ENCODE measurements around the gene PLEKHA7. TPM values are rescaled to one million over a fixed set of nuclear protein-coding genes. Genes with fewer than 3 reads are reported as not detected.

The PLEKHA7 gene
- total RNA-seq, 1 experiment from 2014 or later, result 7.2 TPM

DNA sequence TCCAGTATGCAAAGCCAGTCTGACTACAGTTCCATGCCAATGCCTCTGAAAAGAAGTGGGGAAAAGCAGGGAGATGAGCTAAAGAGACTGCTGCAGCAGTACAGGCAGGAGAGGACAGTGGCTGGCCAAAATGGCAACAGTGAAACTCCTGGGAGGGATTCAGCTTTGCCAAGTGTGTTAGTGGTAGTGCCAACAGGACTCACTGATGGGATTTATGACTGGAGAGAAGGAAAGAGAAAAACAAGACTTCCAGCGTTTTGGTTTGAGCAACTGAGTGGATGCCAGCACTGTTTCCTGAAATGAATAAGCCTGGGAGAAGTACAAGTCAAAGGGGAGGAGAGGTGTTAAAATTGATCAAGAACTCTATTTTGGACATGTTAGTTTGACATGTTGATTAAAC is 80.9 kb downstream of the PLEKHA7 start:
- peaks cover 0 to 4% of the 10 kb centered on the region in 2 experiments; a peak in 1 of 4 replicates for H3K4me1 ChIP-seq (ENCODE audit: control insufficient read depth in 1 of 2, insufficient read depth in 2 of 2, low read length in 2 of 2)
- H3K9me3 ChIP-seq (ENCODE audit: control insufficient read depth in 1 of 2, insufficient read depth in 1 of 2, low read depth in 1 of 2, low read length in 2 of 2), result no peaks in the 10 kb centered on the region
- no peaks in the 10 kb centered on the region for H3K27me3 ChIP-seq (ENCODE audit: insufficient read depth, low read length)
- BruUV-seq (replicated peaks), result no TSS peak
- no peaks in the 10 kb centered on the region for H3K79me2 ChIP-seq (ENCODE audit: insufficient read depth, low read length)
- DNase-seq (ENCODE audit: low read depth, low spot score), result no peak
- H3K4me2 ChIP-seq (ENCODE audit: low read length), result no peak overlapping the region
- H3K4me3 ChIP-seq (replicated peaks in 1 of 2; ENCODE audit: low read depth in 1 of 2, low read length in 2 of 2), result no peak overlapping the region
- ATAC-seq, result no peak
- no peaks in the 10 kb centered on the region for H3K9me2 ChIP-seq (ENCODE audit: insufficient read depth)
- TF ChIP-seq RAD21 (IDR thresholded peaks at IDR 0.05; ENCODE audit: low read depth), result no peak
- TF ChIP-seq YY1 (IDR thresholded peaks at IDR 0.05; ENCODE audit: extremely low read depth, insufficient replicate concordance, low read depth, low read length), result no peak
- TF ChIP-seq TCF7L2 (IDR thresholded peaks at IDR 0.05; ENCODE audit: borderline replicate concordance, extremely low read depth, insufficient read depth, insufficient read length), result no peak
- no peak for TF ChIP-seq ZNF274 (IDR thresholded peaks at IDR 0.05; ENCODE audit: low read depth, low read length)
- TF ChIP-seq, protein P1, sequence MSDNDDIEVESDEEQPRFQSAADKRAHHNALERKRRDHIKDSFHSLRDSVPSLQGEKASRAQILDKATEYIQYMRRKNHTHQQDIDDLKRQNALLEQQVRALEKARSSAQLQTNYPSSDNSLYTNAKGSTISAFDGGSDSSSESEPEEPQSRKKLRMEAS (IDR thresholded peaks at IDR 0.05), result no peak
- TF ChIP-seq CEBPB (IDR thresholded peaks at IDR 0.05; ENCODE audit: low read depth), result no peak
- no peak for TF ChIP-seq EGR1 (IDR thresholded peaks at IDR 0.05; ENCODE audit: low read depth)
- TF ChIP-seq ELF1 (IDR thresholded peaks at IDR 0.05; ENCODE audit: borderline replicate concordance, low read depth), result no peak
- TF ChIP-seq, protein P2, sequence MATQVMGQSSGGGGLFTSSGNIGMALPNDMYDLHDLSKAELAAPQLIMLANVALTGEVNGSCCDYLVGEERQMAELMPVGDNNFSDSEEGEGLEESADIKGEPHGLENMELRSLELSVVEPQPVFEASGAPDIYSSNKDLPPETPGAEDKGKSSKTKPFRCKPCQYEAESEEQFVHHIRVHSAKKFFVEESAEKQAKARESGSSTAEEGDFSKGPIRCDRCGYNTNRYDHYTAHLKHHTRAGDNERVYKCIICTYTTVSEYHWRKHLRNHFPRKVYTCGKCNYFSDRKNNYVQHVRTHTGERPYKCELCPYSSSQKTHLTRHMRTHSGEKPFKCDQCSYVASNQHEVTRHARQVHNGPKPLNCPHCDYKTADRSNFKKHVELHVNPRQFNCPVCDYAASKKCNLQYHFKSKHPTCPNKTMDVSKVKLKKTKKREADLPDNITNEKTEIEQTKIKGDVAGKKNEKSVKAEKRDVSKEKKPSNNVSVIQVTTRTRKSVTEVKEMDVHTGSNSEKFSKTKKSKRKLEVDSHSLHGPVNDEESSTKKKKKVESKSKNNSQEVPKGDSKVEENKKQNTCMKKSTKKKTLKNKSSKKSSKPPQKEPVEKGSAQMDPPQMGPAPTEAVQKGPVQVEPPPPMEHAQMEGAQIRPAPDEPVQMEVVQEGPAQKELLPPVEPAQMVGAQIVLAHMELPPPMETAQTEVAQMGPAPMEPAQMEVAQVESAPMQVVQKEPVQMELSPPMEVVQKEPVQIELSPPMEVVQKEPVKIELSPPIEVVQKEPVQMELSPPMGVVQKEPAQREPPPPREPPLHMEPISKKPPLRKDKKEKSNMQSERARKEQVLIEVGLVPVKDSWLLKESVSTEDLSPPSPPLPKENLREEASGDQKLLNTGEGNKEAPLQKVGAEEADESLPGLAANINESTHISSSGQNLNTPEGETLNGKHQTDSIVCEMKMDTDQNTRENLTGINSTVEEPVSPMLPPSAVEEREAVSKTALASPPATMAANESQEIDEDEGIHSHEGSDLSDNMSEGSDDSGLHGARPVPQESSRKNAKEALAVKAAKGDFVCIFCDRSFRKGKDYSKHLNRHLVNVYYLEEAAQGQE (IDR thresholded peaks at IDR 0.05; ENCODE audit: low read depth), result no peak
- TF ChIP-seq ZFX (IDR thresholded peaks at IDR 0.05), result no peak
- no peak for TF ChIP-seq SIN3A (IDR thresholded peaks at IDR 0.05; ENCODE audit: low read depth)
- no peak for TF ChIP-seq SP1 (IDR thresholded peaks at IDR 0.05; ENCODE audit: low read depth)
- TF ChIP-seq POLR2AphosphoS5 (IDR thresholded peaks at IDR 0.05; ENCODE audit: low read depth, low read length), result no peak
- TF ChIP-seq, protein P3, sequence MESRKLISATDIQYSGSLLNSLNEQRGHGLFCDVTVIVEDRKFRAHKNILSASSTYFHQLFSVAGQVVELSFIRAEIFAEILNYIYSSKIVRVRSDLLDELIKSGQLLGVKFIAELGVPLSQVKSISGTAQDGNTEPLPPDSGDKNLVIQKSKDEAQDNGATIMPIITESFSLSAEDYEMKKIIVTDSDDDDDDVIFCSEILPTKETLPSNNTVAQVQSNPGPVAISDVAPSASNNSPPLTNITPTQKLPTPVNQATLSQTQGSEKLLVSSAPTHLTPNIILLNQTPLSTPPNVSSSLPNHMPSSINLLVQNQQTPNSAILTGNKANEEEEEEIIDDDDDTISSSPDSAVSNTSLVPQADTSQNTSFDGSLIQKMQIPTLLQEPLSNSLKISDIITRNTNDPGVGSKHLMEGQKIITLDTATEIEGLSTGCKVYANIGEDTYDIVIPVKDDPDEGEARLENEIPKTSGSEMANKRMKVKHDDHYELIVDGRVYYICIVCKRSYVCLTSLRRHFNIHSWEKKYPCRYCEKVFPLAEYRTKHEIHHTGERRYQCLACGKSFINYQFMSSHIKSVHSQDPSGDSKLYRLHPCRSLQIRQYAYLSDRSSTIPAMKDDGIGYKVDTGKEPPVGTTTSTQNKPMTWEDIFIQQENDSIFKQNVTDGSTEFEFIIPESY (IDR thresholded peaks at IDR 0.05; ENCODE audit: extremely low read depth, insufficient replicate concordance, low read length), result no peak
- no peak for TF ChIP-seq SRF (IDR thresholded peaks at IDR 0.05; ENCODE audit: low read depth)
- H2AFZ ChIP-seq (ENCODE audit: low read depth, low read length, poor library complexity, severe bottlenecking), result no peak overlapping the region
- ChIA-PET POLR2A (no interaction called here), CTCF (interaction anchor here (1.3 kb wide), 1 partner anchor 15 kb away, joined by 4 read pairs; no protein-coding TSS in a partner anchor), RAD21 (ENCODE audit: low non-redundant PET in 1 of 2, low total read pairs in 2 of 2, uncharacterized antibody in 2 of 2, unreplicated experiment in 2 of 2) (no interaction called here)
- no peak overlapping the region for H3K9ac ChIP-seq (ENCODE audit: low read length)
- intact Hi-C loops (cut with micrococcal nuclease), result no loop called here
- H3K36me3 ChIP-seq (ENCODE audit: control insufficient read depth in 1 of 2, insufficient read depth in 2 of 2, low read length in 2 of 2), result no peaks in the 10 kb centered on the region
- H3K27ac ChIP-seq (ENCODE audit: low read depth, low read length), result no peak overlapping the region
- H4K20me1 ChIP-seq (ENCODE audit: insufficient read depth), result no peaks in the 10 kb centered on the region
